Thyroid gland (tissue), 4 donors: ENCODE data around the gene MAJIN. TPM values are rescaled to one million over a fixed set of nuclear protein-coding genes. Genes with fewer than 3 reads are reported as not detected.

ENCODE experiments used
- DNase-seq, 2 donors: peaks; one replicate each; pipeline ENCODE4 v3.0.0-alpha.2; 2019
- H3K27ac ChIP-seq, 3 donors: fragments of 200-600 bp; sonication (generic); 1 replicate in 2 of 3; 2 replicates in 1 of 3; pipeline ENCODE4 v1.5.1; 2016 to 2019; ENCODE audit warnings: mild to moderate bottlenecking in 1 of 3, moderate library complexity in 1 of 3
- H3K27me3 ChIP-seq: fragments of 200-600 bp; sonication (generic); one replicate; pipeline ENCODE4 v1.5.1; 2019
- H3K36me3 ChIP-seq, 2 donors: fragments of 200-600 bp; sonication (generic); one replicate each; pipeline ENCODE4 v1.5.1; 2016 to 2019
- H3K4me1 ChIP-seq, 2 donors: fragments of 200-600 bp; sonication (generic); one replicate each; pipeline ENCODE4 v1.5.1; 2017 to 2019
- H3K4me3 ChIP-seq, 3 donors: fragments of 200-600 bp; sonication (generic); replicated peaks in 1 of 3; 1 replicate in 2 of 3; 2 replicates in 1 of 3; pipeline ENCODE4 v1.5.1; 2016; ENCODE audit warnings: mild to moderate bottlenecking in 1 of 3
- H3K9me3 ChIP-seq: fragments of 200-600 bp; sonication (generic); one replicate; pipeline ENCODE4 v1.5.1; 2017
- POLR2A ChIP-seq, 2 donors: fragments of 450-650 bp; IDR thresholded peaks; one replicate each; pipeline ENCODE4 v1.6.1; 2017; ENCODE audit warnings: antibody characterized with exemption in 2 of 2, mild to moderate bottlenecking in 2 of 2, moderate library complexity in 1 of 2
- WGBS, 2 donors: methylation state at CpG; one replicate each; pipeline ENCODE4 v1.1.5; 2017; 5-methylcytosine and 5-hydroxymethylcytosine counted together
- intact Hi-C: fragments of 100-400 bp; cut with DNase I; formaldehyde crosslinking; loops from one replicate; pipeline ENCODE4 v1.15.1; 2023
- total RNA-seq, 4 donors: library from RNA; depleted of rRNA; stranded (reverse); fragments of >200 nt; gene quantifications; one replicate each; pipeline ENCODE4 v1.2.3, GENCODE V29; 2016
- TF ChIP-seq, protein P1 (sequence below), 6 experiments: fragments of 200-600 bp in 3 of 6; fragments of 450-650 bp in 3 of 6; sonication (generic) in 3 of 6; IDR thresholded peaks; one replicate each; pipeline ENCODE4 v1.5.1; 2016 to 2019; ENCODE audit warnings: antibody characterized with exemption in 6 of 6, mild to moderate bottlenecking in 2 of 6, inconsistent platforms in 1 of 6, moderate library complexity in 1 of 6

MAJIN gene
- total RNA-seq, 4 donors from 2014 or later, result 0.27 TPM; not detected in 3

DNA sequence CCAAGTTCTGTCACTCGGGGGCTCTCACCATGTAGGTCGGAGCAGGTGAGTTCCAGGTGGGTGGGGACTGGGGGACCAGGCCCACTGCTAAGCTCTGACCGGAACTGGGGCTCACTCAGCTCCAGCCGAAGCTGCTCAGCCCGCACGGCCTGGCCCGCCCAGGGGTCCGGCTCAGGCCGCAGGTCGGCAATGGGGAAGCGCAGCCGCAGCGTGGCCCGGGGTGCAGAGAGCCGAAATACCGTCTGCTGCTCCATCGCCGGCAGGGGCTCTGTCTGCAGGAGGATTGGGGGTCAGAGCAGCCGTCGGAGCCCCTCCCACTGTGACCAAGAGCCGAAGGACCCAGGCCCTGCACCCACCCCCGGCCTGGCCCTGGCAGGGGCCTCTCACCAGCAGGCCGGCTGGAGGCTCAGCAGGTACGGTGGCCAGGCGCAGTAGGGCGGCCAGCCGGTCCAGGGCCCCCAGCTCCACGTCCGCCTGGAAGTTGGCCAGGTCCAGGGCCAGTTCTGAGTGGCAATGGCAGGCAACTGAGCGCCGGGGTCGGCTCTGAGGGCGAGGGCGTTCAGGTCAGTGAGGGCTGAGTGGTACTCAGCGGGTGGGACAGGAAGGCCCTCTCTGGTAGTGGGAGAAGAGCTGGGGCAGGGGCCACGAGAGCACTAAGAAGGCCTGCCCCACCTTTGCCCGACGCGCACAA lies 62.1 kb downstream of the MAJIN start:
- intact Hi-C loops, result loop anchor here (5.0 to 10.0 kb wide), 2 partner anchors 108 to 205 kb away; partner anchors contain the start of genes TM7SF2 and ZNHIT2
- Histone ChIP-seq H3K27me3 (no peaks in the 10 kb centered on the region), H3K36me3 (peaks cover 80 to 91% of the 10 kb centered on the region in 2 donors), H3K4me3 (no peak overlapping the region), H3K27ac (no peak overlapping the region), H3K4me1 (no peaks in the 10 kb centered on the region), H3K9me3 (no peaks in the 10 kb centered on the region)
- WGBS, 2 donors, result 94 to 95% methylated on average over 10 to 23 of the region's 39 CpGs
- no peak for DNase-seq
- no peak for TF ChIP-seq POLR2A (IDR thresholded peaks at IDR 0.05)
- TF ChIP-seq, protein P1, sequence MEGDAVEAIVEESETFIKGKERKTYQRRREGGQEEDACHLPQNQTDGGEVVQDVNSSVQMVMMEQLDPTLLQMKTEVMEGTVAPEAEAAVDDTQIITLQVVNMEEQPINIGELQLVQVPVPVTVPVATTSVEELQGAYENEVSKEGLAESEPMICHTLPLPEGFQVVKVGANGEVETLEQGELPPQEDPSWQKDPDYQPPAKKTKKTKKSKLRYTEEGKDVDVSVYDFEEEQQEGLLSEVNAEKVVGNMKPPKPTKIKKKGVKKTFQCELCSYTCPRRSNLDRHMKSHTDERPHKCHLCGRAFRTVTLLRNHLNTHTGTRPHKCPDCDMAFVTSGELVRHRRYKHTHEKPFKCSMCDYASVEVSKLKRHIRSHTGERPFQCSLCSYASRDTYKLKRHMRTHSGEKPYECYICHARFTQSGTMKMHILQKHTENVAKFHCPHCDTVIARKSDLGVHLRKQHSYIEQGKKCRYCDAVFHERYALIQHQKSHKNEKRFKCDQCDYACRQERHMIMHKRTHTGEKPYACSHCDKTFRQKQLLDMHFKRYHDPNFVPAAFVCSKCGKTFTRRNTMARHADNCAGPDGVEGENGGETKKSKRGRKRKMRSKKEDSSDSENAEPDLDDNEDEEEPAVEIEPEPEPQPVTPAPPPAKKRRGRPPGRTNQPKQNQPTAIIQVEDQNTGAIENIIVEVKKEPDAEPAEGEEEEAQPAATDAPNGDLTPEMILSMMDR (IDR thresholded peaks at IDR 0.05), result no peak

DNA sequence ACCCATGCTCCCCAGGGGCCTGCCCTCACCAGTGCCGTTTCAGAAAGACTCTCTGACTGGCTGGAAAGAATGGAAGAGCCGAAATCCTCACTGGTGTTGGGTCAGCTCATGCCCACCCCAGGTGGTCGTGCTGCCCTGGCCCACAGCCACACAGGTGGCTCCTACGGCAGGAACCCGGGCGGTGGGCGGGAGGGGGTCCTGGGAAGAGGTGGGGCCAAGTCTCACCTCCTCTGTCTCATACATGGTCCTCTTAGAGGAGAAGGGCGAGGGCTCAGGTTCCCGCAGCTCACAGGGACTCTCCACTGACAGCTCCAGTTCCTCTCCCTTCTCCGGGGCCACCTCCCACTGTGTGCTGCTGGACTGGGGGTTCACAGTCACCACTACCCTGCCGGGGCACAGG lies 63.1 kb downstream of the MAJIN start:
- intact Hi-C loops, result no loop called here
- Histone ChIP-seq H3K27me3 (no peaks in the 10 kb centered on the region), H3K36me3 (peaks cover 77 to 88% of the 10 kb centered on the region in 2 donors), H3K4me1 (no peaks in the 10 kb centered on the region), H3K9me3 (no peaks in the 10 kb centered on the region), H3K27ac (no peak overlapping the region), H3K4me3 (no peak overlapping the region)
- TF ChIP-seq, protein P1 (IDR thresholded peaks at IDR 0.05), result no peak
- TF ChIP-seq POLR2A (IDR thresholded peaks at IDR 0.05), result no peak
- WGBS, 2 donors, result 85 to 88% methylated on average over 2 of the region's 11 CpGs
- no peak for DNase-seq

DNA sequence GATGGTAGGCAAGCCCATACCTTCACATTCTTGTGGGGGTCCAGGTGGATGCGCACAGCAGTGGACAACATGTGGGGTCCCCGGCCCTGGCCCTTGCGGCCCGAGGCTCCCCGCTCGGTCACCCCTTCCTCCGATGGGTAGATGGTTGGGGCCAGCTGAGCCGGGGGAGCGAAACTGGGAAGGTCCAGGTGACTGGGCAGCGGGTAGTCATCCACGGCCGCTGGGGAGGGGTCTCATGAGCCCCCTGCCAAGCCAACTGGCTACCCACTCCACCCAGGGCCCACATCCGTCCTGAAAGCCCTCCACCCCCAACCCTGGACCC lies 65.6 kb downstream of the MAJIN start:
- Histone ChIP-seq H3K4me3 (no peak overlapping the region), H3K9me3 (no peaks in the 10 kb centered on the region), H3K27me3 (no peaks in the 10 kb centered on the region), H3K36me3 (peaks cover 80 to 86% of the 10 kb centered on the region in 2 donors), H3K27ac (no peak overlapping the region), H3K4me1 (no peaks in the 10 kb centered on the region)
- TF ChIP-seq, protein P1 (IDR thresholded peaks at IDR 0.05), result no peak
- intact Hi-C loops, result no loop called here
- no peak for DNase-seq
- WGBS, 2 donors, result 100% methylated on average over 1 to 3 of the region's 13 CpGs

DNA sequence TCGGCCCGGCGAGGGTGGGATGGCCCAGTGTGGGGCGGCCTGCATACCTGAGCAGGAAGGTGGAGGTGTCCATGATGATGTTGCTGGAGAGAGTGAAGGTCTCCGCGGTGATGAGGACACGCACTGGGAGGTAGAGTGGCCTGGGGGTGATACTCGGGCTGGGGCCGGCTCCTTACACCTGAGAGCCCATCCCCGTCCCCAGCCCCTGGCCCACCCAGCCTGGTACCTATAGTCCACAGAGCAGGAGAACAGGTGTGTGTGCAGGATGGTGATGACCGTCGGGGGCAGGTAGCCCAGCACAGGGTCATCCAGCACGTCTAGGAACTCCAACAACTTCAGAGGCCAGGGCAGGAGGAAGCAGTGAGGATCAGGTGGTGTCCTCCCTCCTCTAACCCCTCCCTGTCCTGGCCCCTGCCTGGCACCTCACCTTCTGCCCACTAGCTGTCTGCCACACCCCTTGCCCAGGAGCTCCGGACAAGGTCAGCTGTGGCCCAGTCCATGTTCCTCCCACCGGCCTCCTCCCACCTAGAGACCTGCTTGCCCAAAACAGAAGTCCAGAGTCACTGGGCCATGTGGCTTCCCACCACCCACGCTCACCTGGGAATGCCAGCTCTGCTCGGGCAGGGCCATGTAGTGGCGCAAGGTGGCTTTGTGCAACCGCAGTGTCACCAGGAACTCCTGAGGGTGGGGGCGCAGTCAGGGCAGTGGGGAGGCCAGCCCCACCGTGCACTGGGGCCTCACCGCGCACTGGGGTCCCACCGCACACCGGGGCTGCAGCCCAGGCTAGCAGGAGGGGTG lies 66.2 kb downstream of the MAJIN start:
- no peak for DNase-seq
- Histone ChIP-seq H3K4me1 (no peaks in the 10 kb centered on the region), H3K27me3 (no peaks in the 10 kb centered on the region), H3K4me3 (no peak overlapping the region), H3K36me3 (peaks cover 75 to 83% of the 10 kb centered on the region in 2 donors), H3K27ac (no peak overlapping the region), H3K9me3 (no peaks in the 10 kb centered on the region)
- 94 to 97% methylated on average over 16 to 20 of the region's 25 CpGs for WGBS, 2 donors
- TF ChIP-seq, protein P1 (IDR thresholded peaks at IDR 0.05), result no peak
- TF ChIP-seq POLR2A (IDR thresholded peaks at IDR 0.05), result no peak
- intact Hi-C loops, result no loop called here

DNA sequence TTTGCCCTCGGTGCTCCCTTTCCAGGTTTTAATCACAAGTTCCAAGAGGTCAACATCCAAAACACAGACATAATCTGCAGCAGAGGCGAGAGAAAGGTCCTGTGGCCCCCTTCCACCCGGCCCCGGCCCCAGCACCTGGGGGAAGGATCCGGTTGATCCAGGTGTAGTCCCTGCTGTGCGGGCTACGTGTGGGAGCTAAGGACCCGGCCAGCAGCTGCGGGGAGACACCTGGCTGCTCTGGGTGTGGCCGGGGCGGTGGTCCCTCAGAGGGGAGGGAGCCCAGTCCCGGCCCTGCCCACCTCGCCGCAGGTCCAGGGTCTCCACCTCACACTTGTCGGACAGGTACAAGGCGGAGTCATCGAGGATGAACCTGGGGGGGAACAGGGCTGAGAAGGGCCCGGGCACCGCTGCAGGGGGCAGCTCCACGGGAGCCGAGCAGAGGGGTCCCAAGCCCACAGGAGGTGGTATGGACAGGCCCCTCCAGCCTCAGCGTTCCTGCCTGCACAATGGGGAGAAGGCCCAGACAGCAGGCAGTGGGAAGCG lies 68.5 kb downstream of the MAJIN start:
- H3K9me3 ChIP-seq, result no peaks in the 10 kb centered on the region
- no peak for TF ChIP-seq POLR2A (IDR thresholded peaks at IDR 0.05)
- TF ChIP-seq, protein P1 (IDR thresholded peaks at IDR 0.05), result no peak
- no peaks in the 10 kb centered on the region for H3K4me1 ChIP-seq
- no peak overlapping the region for H3K4me3 ChIP-seq
- no peaks in the 10 kb centered on the region for H3K27me3 ChIP-seq
- WGBS, 2 donors, result 97 to 100% methylated on average over 3 to 18 of the region's 23 CpGs
- no peak for DNase-seq
- H3K36me3 ChIP-seq, result peaks cover 60 to 64% of the 10 kb centered on the region in 2 donors
- intact Hi-C loops, result no loop called here
- no peak overlapping the region for H3K27ac ChIP-seq
